ENCODE results near the gene NYAP1. TPM values are rescaled to one million over a fixed set of nuclear protein-coding genes. Genes with fewer than 3 reads are reported as not detected.
A peak's percentile ranks its signal among the peaks of the same experiment; 100 is the strongest.

NYAP1 gene
- total RNA-seq, 3 donors from 2014 or later = 0.23 to 2.8 (median 0.46) TPM

DNA sequence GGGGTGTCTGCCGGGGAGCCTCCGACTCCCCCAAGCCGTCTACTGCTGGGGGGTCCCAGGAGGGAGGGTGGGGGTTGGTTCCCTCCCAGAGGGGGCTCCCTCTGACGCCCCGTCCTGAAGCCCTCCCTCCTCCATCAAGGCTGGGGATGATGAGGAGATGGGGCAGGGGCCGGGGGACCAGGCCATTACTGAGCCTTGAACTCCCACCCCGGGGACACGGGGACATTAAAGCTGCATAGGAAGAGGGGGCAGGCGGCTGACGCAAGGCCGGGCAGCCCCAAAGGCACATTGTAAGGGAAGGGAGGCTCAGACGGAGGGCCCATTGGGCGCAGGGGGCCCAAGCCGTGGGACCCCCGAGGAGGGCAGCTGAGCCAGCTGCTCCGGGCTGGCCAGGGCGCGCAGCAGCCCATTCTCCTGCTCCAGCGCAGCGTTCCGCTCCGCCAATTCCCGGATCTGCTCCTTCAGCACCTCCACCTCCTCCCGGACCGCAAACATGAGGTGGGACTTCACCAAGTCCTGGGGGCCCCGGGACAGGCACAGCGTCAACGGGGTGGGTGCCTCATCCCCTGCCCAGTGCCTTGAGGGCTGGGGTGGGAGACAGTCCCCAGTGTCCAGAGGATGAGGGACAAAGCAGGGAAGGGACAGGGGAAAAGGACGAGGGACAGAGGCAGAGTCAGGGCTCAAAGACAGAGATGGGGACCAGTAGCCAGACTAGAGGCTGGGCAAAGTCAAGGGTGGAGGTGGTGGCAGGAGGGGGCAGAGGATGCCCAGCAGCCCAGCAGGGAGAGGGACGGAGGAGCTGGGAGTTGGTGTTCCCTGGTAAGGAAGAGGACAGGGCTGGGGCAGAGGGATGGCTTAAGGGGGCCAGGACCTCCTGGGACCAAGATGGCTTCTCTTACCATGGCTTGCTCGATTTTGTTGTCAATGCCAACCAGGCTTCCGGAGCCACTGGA, 16.8 kb upstream of the NYAP1 start:
- no peaks in the 10 kb centered on the region for H3K36me3 ChIP-seq (ENCODE audit: low read depth)
- peaks cover 8% of the 10 kb centered on the region for H3K4me1 ChIP-seq (ENCODE audit: low read depth)
- no peak overlapping the region for H3K4me3 ChIP-seq
- ATAC-seq (no peak), DNase-seq (no peak)
- intact Hi-C loops (cut with DNase I, micrococcal nuclease) = no loop called here
- H3K9me3 ChIP-seq = no peaks in the 10 kb centered on the region
- TF ChIP-seq, protein P1, sequence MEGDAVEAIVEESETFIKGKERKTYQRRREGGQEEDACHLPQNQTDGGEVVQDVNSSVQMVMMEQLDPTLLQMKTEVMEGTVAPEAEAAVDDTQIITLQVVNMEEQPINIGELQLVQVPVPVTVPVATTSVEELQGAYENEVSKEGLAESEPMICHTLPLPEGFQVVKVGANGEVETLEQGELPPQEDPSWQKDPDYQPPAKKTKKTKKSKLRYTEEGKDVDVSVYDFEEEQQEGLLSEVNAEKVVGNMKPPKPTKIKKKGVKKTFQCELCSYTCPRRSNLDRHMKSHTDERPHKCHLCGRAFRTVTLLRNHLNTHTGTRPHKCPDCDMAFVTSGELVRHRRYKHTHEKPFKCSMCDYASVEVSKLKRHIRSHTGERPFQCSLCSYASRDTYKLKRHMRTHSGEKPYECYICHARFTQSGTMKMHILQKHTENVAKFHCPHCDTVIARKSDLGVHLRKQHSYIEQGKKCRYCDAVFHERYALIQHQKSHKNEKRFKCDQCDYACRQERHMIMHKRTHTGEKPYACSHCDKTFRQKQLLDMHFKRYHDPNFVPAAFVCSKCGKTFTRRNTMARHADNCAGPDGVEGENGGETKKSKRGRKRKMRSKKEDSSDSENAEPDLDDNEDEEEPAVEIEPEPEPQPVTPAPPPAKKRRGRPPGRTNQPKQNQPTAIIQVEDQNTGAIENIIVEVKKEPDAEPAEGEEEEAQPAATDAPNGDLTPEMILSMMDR (IDR thresholded peaks at IDR 0.05) = no peak

DNA sequence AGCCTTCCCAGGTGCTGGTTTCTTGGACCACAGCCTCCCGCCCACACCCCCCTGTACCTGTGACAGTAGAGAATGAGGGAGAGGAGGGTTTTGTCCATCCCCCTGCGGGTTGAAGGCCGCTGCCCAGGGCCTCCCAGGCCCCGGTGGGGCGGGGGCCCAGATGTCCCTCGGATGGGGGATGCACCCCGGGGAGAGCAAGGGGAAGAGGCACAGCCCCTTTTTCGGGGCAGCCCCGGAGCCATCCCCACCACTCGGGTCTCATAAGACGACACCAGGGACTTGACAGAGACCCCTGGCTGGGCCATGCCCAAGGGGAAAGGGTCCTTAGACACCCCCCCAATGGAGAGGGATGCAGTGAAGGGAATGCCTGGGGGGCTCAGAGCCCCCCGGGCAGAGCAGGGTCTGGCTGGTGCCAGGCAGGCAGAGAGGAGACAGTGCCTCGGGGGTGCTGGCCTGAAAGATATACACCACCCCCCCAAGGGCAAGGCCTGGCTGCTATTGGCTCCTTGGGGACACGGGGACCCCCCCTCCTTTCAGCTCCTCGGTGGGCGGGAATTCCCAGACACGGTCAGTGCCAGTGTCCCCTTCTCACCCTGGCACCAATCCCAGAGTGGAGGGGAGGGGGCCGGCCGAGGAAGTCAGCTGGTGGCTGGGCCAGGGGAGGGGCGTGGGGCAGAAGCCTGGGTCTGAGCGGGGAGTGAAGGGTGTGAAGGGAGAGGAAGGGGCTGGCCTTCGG, 15.9 kb upstream of the NYAP1 start:
- peaks cover 13% of the 10 kb centered on the region for H3K4me1 ChIP-seq (ENCODE audit: low read depth)
- no peak for ATAC-seq
- H3K36me3 ChIP-seq (ENCODE audit: low read depth) = no peaks in the 10 kb centered on the region
- H3K4me3 ChIP-seq = no peak overlapping the region
- DNase-seq = peak in 1 of 3 donors; percentile 53
- no peaks in the 10 kb centered on the region for H3K9me3 ChIP-seq
- intact Hi-C loops (cut with DNase I, micrococcal nuclease) = no loop called here
- TF ChIP-seq, protein P1 (IDR thresholded peaks at IDR 0.05) = no peak

DNA sequence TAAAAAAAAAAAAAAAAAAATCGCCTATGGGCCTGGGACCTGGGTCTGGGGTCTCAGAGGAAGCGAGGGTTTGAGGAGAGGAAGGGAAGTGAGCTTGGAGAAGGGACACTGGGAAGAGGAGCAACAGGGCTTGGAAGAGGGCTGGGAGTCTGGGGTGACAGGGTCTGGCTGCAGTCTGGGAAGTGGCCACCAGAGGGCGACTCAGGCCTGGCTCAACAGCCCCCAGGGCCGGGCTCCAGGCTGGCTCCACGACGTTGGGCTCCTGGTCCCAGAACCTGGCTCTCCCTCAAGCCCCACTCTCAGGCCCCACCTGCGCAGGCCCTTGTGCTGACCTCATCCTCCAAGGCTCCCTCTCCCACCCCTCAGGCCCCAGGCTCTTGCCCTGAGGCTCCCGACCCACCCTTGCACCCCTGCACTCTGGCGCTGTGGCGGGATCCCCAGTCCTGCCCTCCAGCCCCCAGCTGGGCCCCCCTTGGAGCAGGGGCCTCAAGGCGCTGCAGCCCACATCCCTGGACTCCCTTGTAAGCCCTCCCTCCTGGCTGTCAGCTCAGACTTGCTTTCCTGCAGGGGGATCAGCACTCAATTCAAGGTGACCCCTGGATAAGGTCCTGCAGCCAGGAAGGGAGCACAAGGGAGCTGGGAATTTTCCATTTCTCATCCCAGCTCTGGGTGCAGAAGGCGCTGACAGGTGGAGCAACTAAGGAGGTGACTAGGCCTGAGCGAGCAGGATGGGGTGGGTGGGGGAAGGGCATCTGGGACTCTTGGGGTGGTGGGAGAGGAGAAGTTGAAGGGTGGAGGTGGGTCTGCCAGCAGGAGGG, 14.3 kb upstream of the NYAP1 start:
- Histone ChIP-seq H3K4me1 (ENCODE audit: low read depth) (peaks cover 17% of the 10 kb centered on the region), H3K36me3 (ENCODE audit: low read depth) (peaks cover 3% of the 10 kb centered on the region), H3K9me3 (no peaks in the 10 kb centered on the region), H3K4me3 (no peak overlapping the region)
- DNase-seq (peak; percentile 87 to 94 (median 93)), ATAC-seq (peak; percentile 92)
- intact Hi-C loops (cut with DNase I, micrococcal nuclease) = loop anchor here (5.0 to 10.0 kb wide), 3 partner anchors 85 to 223 kb away; partner anchors contain the start of gene GIGYF1 (in 1 of the 2)
- TF ChIP-seq, protein P1 (IDR thresholded peaks at IDR 0.05) = peak; percentile 92

DNA sequence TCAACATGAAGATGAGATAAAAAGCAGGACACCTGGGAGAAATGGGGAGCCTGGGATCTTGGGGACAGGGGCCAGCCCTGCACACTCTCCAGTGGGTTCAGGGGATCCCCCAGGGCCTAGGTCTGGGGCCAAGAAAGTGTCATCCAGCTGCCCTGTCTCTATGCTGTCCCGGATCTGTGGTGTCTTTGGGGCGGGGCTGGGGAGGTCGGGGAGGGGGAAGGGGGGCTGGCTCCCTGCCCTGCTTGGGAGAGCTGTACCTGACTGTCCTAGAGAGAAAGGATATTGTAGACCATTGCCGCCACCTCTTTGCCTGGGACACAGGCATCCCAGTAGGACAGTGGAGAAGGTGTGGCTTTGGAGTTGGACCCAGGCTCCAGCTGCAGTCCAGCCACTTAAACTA, 12.7 kb upstream of the NYAP1 start:
- peaks cover 3% of the 10 kb centered on the region for H3K36me3 ChIP-seq (ENCODE audit: low read depth)
- DNase-seq = no peak
- ATAC-seq = no peak
- intact Hi-C loops (cut with DNase I, micrococcal nuclease) = loop anchor here (5.0 to 10.0 kb wide), 3 partner anchors 84 to 221 kb away; partner anchors contain the start of gene GIGYF1 (in 1 of the 2)
- peaks cover 24% of the 10 kb centered on the region for H3K4me1 ChIP-seq (ENCODE audit: low read depth)
- H3K9me3 ChIP-seq = no peaks in the 10 kb centered on the region
- H3K4me3 ChIP-seq = no peak overlapping the region
- TF ChIP-seq, protein P1 (IDR thresholded peaks at IDR 0.05) = no peak
